HG02610 (cell line): ENCODE results near the gene OR2L5.

Experiments
- ATAC-seq: cut with Tn5 transposase; IDR thresholded peaks from one replicate; pipeline ENCODE4 v1.9.1; 2021; ENCODE audit warnings: mild to moderate bottlenecking, moderate library complexity; ENCODE audit not compliant: unreplicated experiment

Gene OR2L5, protein sequence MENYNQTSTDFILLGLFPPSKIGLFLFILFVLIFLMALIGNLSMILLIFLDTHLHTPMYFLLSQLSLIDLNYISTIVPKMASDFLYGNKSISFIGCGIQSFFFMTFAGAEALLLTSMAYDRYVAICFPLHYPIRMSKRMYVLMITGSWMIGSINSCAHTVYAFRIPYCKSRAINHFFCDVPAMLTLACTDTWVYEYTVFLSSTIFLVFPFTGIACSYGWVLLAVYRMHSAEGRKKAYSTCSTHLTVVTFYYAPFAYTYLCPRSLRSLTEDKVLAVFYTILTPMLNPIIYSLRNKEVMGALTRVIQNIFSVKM

DNA sequence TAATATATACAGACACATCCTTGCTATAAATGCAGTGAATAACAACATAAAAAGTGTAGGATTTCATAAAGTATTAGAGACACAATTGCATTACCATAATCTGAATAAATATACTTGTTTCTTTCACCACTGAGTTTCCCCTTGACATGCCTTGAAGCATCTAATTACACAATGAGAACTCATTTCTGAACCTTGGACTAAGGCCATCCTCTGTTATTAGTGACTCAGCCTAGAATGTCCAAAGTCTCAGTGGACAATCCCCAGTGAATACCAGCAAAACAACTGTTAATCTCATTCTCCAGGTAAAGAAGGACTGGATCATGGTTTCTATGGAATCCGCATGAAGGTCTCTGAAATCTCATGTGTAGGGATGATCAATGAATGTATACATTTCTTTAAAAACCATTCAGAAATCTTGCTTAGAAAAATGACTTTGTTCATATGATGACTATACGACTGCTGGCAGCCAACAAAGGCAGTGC, at the start of gene OR2L5:
Gene OR2L5, plus strand, starts transcription at position 432 of the 482 bp plus-strand sequence. CDS start 8,288 bp downstream, outside the sequence.
- no peak for ATAC-seq

DNA sequence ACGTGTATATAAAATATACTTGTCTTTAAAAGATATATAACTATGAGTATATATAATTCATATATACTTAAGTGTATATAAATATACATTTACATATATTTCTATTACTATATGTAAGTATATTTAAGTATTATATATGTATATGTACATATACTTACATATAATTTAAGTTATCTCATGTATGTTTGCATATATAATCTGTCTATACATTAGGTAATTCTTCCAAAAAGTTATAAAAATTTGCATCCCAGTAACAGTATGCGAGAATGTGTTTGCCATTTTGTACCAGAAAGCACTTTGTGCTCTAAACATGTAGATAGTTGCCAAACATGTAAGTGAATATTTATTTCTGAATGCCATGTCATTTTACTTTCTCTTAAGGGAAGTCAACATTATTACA, 48.5 kb upstream of the OR2L5 start, which contains the start of gene OR2AK2:
Gene OR2AK2, plus strand, starts transcription at position 301 of the 400 bp plus-strand sequence. CDS start 144 bp downstream, outside the sequence.
- ATAC-seq: no peak

DNA sequence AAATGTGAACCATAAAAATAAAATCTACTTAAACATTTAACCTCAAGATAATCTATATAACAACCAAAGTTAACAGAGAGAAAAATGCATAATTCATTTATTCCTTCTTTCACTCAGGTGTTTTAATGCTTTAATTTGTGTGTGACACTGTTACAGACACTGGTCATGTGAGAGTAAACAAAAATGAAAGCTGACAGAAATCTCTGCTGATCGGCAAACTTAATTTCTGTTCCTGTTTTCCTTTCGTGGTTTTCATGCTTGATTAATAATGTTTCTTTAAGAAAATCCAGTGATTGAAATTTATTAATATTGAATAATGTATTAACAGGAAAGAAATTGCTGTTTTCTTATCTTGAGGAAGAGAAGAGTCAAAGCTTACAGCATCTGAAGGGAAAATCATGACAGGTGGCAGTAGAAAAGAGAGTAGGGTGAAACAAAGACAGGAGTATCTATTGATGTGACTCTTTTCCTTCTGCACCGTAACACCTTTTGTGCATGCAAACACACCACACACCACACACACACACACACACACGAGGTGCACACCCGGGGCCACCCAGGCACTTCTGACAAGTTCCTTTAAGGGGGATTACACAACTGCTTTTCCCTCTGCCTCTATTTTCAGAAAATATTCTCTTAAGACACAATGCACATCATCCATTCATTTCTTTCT, 46.8 kb upstream of the OR2L5 start:
- peak; percentile 77 for ATAC-seq

DNA sequence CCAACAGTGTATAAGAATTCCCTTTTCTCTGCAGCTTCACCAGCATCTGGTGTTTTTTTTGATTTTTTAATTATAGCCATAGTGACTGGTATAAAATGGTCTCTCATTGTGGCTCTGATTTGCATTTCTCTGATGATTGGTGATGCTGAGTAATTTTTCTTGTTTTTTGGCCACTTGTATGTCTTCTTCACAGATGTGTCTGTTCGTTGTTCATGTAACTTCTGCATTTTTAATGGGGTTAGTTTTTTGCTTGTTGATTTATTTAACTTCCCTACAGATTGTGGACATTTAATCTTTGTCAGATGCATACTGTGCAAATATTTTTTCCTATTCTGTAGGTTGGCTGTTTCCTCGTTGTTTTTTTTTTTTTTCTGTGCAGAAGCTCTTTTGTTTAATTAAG, 20.5 kb upstream of the OR2L5 start:
- ATAC-seq: no peak

DNA sequence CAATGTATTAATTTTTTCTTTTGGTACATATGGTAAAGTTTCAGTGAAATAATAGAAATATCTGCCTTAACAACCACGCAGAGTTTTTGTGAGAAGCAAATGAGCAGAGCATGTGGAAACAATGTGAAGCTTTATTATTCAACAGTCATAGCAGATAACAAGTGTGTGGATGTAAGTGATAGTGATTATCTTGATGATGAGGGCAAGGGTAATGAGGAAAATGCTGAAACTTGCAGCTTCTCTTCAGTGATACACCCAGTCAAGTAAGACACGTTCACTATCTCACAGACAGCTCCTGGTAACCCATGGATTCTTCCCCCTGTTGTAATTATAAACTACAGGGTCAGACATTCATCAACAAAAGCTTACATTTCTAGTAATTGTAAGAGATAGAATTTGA, 14.6 kb upstream of the OR2L5 start:
- no peak for ATAC-seq

DNA sequence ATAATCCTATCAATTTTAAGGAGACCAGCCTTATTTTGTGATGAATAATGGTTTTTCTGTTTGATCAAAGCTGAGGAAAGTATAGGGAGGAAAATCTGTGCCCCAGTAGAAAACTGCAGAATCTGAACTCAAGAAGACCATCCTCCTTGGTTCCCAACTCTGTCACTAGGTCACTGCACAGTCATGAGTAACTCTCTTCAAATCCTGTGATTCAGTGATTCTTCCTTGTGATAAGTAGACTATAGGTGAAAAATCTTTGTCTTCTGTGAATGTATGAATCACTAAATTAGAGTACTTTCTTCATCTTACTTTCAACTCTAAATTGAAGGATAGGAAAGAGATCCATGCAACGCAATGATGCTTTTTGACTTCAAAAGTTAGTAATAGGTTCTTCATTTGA, 13.3 kb upstream of the OR2L5 start:
- no peak for ATAC-seq

DNA sequence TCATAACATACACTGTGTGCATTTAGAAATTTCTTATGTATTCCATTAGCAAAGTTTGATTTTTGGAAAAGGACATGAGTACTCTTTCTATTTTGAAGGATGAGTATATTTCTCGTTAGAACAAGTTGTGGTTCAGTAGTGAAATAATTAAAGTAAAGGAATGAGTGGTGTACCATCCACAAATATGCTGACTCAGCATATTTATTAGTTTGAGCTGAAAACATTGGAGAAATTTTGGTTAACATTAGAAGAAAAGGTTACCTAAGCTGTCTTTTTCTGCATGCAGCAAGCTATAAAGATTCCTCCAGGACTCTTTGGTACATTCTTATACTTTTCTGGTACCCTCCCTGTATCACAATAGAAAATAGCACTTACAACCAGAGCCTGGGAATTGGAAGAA, 5.7 kb upstream of the OR2L5 start:
- no peak for ATAC-seq

DNA sequence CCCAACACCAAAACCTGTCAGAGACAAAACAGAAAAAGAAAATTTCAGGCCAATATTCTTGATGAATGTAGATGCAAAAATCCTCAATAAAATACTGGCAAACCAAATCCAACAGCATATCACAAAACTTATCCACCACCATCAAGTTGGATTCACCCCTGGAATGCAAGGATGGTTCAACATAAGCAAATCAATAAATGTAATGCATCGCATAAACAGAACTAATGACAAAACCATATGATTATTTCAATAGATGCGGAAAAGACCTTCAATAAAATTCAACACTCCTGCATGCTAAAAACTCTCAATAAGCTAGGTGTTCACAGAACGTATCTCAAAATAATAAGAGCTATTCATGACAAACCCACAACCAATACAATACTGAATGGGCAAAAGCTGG, 3.8 kb upstream of the OR2L5 start:
- ATAC-seq: no peak

DNA sequence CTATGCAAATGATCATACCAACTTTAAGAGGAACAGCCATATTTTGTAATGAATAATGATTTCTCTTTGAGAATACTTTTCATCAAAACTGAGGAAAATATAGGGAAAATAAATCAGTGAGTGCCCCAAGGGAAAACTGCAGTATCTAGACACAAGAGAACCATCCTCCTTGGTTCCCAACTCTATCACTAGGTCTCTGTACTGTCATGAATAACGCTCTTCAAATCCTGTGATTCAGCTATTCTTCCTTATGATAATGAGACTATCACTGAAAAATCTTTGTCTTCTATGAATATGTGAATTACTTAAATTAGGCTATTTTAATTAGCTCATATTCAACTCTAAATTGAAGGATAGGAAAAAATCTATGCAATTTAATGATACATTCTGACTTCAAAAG, 2.3 kb downstream of the OR2L5 start:
- no peak for ATAC-seq

DNA sequence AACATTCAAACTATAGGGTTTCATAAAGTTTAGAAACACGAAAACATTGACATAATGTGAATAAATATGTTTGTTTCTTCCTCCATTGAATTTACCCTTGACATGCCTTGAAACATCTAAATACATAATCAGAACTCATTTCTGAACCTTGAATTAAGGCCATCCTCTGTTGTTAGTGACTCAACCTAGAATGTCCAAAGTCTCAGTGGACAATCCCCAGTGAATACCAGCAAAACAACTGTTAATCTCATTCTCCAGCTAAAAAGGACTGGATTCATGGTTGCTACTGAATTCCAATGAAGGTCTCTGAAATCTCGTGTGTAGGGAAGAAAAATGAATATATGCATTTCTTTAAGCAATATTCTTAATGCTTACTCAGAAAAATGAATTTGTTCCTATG, 16.3 kb downstream of the OR2L5 start, which contains the start of gene OR2L2:
Gene OR2L2, plus strand, starts transcription at position 301 of the 400 bp plus-strand sequence. CDS start 8,198 bp downstream, outside the sequence.
- ATAC-seq: no peak

DNA sequence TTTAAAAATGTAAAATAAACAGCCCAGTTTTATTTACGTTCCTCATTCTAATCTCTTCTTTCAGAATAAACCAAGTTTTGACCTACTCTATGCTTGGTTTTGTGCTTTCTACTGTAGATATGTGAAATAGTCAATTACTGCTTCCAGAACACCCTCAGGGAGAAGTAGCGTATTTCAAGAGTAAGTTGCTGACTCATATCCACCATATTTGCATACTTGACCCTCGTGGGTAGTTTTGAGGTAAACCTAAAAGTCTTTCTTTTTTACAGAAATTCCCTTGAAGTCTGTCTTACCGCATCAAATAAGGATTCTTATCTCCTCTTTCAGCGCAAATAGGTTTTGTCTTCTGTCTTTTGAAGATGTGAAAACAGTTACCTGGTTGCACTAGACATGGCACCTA, 31.7 kb downstream of the OR2L5 start:
- ATAC-seq: peak; percentile 84

DNA sequence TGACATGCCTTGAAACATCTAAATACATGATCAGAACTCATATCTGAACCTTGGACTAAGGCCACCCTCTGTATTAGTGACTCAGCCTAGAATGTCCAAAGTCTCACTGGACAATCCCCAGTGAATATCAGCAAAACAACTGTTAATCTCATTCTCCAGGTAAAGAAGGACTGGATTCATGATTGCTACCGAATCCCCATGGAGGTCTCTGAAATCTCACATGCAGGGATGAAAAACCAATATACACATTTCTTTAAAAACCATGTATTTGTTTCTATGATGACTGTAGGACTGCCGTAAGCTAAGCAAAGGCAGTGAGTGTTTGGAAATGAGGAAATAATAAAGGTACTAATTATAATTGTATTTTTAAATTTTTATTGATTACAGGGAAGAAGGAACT, 33.1 kb downstream of the OR2L5 start, which contains the start of gene OR2L3:
Gene OR2L3, plus strand, starts transcription at position 301 of the 400 bp plus-strand sequence. CDS start 13,846 bp downstream, outside the sequence.
- no peak for ATAC-seq

DNA sequence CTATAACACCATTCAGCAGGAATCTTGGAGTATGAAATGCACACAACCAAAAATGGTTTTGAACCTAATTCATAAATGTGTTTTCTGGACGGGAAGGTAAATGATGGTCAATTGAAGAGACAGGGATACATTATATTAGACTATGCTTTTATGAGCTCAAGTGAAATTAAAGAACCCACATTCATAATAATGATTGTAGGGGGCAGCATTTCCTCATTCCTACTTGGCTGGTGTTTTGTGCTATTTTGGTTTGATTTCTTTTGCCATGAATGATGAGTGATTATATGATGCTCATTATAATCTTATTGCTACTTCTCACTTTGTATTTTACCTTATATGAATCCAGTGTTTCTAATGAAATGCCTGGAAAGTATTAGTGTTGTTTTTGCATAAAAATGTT, 33.5 kb downstream of the OR2L5 start:
- no peak for ATAC-seq

DNA sequence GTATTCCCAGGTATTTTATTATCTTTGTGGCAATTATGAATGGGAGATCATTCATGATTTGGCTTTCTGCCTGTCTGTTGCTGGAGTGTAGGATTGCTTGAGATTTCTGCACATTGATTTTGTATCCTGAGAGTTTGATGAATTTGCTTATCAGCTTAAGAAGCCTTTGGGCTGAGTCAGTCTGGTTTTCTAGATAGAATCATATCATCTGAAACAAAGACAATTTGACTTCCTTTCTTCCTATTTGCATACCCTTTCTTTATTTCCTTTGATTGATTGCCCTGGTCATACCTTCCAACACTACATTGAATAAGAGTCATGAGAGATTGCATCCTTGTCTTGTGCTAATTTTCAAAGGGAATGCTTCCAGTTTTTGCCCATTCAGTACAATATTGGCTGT, 41.2 kb downstream of the OR2L5 start:
- no peak for ATAC-seq

DNA sequence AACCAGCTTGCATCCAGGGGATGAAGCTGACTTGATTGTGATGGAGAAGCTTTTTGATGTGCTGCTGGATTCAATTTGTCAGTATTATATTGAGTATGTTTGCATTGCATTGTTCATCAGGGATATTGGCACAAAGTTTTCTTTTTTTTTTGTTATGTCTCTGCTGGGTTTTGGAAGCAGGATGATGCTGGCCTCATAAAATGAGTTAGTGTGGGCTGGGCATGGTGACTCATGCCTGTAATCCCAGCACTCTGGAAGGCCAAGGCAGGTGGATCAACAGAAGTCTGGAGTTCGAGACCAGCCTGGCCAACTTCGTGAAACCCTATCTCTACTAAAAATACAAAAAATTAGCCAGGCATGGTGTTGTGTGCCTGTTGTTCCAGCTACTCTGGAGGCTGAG, 41.8 kb downstream of the OR2L5 start:
- ATAC-seq: no peak

DNA sequence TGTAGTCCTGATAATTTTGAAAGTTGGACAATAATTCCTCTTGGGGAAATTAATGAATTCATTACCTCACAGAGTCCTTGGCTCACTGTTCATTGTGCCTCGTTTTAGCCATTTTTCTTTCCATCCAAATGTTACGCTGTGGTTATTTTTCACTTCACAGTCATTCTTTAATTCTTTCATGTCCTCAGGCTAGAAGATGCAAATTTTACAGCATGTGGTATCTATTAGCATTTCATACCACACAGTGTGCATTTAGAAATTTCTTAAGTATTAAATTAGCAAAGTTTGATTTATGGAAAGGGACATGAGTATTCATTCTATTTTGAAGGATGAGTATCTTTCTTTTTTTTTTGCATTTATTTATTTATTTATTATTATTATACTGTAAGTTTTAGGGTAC, 51.6 kb downstream of the OR2L5 start:
- ATAC-seq: no peak

DNA sequence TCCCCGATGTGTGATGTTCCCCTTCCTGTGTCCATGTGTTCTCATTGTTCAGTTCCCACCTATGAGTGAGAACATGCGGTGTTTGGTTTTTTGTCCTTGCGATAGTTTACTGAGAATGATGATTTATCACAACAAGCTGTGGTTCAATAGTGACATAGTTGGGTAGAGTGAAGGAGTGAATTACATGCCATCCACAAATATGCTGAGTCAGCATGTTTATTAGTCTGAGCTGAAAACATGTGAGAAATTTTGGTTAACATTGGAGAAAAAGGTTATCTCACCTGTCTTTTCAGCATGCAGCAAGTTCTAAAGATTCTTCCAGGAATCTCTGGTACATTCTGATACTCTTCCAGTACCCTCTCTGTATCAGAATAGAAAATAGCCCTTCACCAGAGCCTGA, 52.1 kb downstream of the OR2L5 start:
- no peak for ATAC-seq
